Articular chondrocyte of knee joint (primary cell): ENCODE results near the gene TBCCD1. TPM values are rescaled to one million over a fixed set of nuclear protein-coding genes. Genes with fewer than 3 reads are reported as not detected.

ENCODE experiments used
- total RNA-seq: library from RNA; depleted of rRNA; stranded (reverse); fragments of >200 nt; gene quantifications from 2 replicates; pipeline ENCODE4 v1.2.3, GENCODE V29; 2012

Gene TBCCD1, protein sequence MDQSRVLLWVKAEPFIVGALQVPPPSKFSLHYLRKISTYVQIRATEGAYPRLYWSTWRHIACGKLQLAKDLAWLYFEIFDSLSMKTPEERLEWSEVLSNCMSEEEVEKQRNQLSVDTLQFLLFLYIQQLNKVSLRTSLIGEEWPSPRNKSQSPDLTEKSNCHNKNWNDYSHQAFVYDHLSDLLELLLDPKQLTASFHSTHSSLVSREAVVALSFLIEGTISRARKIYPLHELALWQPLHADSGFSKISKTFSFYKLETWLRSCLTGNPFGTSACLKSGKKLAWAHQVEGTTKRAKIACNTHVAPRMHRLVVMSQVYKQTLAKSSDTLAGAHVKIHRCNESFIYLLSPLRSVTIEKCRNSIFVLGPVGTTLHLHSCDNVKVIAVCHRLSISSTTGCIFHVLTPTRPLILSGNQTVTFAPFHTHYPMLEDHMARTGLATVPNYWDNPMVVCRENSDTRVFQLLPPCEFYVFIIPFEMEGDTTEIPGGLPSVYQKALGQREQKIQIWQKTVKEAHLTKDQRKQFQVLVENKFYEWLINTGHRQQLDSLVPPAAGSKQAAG
- total RNA-seq, result 18.2 and 23.3 TPM in 2 replicates

GRCh38 chr3:186567072-186567921 is at the start of gene TBCCD1:
TSS of gene TBCCD1 (minus strand) at chr3:186567339. CDS start at chr3:186564329, 3,010 bp downstream.

DNA sequence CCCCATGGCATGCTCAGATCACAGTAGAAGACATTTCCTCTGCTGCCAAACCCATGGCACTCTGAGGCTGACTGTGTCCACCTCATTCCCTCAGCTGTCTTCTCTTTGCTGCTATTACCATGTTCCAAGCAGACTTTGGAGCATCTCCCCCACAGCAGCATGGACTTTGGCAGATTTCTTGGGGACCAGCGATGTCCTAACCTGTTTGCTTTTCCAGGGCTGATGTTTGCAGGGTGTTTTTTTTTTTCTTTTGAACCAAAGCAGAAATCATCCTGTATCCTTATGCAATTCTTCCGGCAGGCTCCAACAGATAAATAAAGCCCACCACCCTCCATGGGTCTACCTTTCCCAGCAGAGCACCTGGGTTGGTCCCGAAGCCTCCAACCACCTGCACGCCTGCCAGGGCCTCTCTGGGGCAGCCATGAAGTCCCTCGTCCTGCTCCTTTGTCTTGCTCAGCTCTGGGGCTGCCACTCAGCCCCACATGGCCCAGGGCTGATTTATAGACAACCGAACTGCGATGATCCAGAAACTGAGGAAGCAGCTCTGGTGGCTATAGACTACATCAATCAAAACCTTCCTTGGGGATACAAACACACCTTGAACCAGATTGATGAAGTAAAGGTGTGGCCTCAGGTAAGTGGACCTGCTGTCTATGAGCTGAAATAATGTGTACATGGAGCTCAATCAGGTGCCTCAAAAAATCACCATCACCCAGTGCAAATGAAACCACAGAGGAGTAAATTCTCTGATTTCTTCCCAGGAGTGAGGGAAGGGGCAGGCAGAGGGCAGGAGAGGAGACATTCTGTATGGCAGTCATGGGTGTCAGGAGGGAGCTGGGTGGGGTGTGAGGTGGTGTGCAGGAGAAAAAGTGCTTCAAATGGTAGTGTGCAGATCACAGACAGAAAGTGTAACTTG is 45.8 kb upstream of the TBCCD1 start, which contains the start of gene AHSG:
TSS of gene AHSG (plus strand) at position 340 of the 916 bp plus-strand sequence. CDS start at position 422, 82 bp downstream.

GRCh38 chr3:186570096-186570940 is 3.2 kb upstream of the TBCCD1 start, which contains the start of gene DNAJB11:
TSS of gene DNAJB11 (plus strand) at chr3:186570720. CDS start at chr3:186570898, 178 bp downstream.

GRCh38 chr3:186544281-186544680 is 22.9 kb downstream of the TBCCD1 start, which contains the start of gene CRYGS:
TSS of gene CRYGS (minus strand) at chr3:186544380. CDS start at chr3:186544326, 54 bp downstream.

Other genes with a start within 250 kb of the TBCCD1 start
- 7.0 and 7.3 TPM in 2 replicates for gene DGKG, start 205.1 kb downstream of the TBCCD1 start, total RNA-seq
- gene CRYGS, start 23.0 kb downstream of the TBCCD1 start, total RNA-seq, result 1.6 and 1.8 TPM in 2 replicates
- 47.1 and 54.6 TPM in 2 replicates for gene DNAJB11, start 3.4 kb upstream of the TBCCD1 start, total RNA-seq
- gene AHSG, start 45.7 kb upstream of the TBCCD1 start, total RNA-seq, result 0.11 TPM in 1 of 2 replicates, not detected in the other
- not detected in 2 replicates for gene FETUB, start 73.1 kb upstream of the TBCCD1 start, total RNA-seq
- gene HRG, start 98.7 kb upstream of the TBCCD1 start, total RNA-seq, result not detected in 2 replicates
- not detected in 2 replicates for gene KNG1, start 150.0 kb upstream of the TBCCD1 start, total RNA-seq
- gene EIF4A2, start 216.2 kb upstream of the TBCCD1 start, total RNA-seq, result 381 and 595 TPM in 2 replicates
- gene RFC4, start 239.1 kb upstream of the TBCCD1 start, total RNA-seq, result 14.6 and 23.1 TPM in 2 replicates